UCSD-AML1 (cell line): Measurements from ENCODE around the gene RNF40.
A peak's percentile ranks its signal among the peaks of the same experiment; 100 is the strongest.
"Not testable (repeated sequence)": the region's sequence is repeated elsewhere in the genome, so short reads cannot be mapped to it uniquely, and the experiment has no call there.

Experiments used
- DNase-seq: peaks from one replicate; lab custom pipeline; 2025; ENCODE audit not compliant: unreplicated experiment; lab: John Stamatoyannopoulos, UW

RNF40 gene

GRCh38 chr16:30780549-30780948 lies 18.4 kb downstream of the RNF40 start:
- no peak for DNase-seq

GRCh38 chr16:30782486-30783279 lies 20.6 kb downstream of the RNF40 start:
- no peak for DNase-seq

GRCh38 chr16:30783280-30784109 lies 21.4 kb downstream of the RNF40 start:
- DNase-seq: no peak

GRCh38 chr16:30784215-30784614 lies 22.1 kb downstream of the RNF40 start:
- no peak for DNase-seq

- no peak for DNase-seq
Observed at GRCh38 chr16:30785126-30786106, 23.3 kb downstream of the RNF40 start.

- no peak for DNase-seq
Observed at GRCh38 chr16:30786115-30786935, 24.2 kb downstream of the RNF40 start.

GRCh38 chr16:30786936-30787612 lies 25.0 kb downstream of the RNF40 start, which contains the start of gene ZNF629:
Gene ZNF629, minus strand, starts transcription at chr16:30787205. Its CDS starts 2,723 bp downstream, at chr16:30784482.
- DNase-seq: peak; percentile 58

- DNase-seq: no peak
Observed at GRCh38 chr16:30787613-30788378, 25.7 kb downstream of the RNF40 start.

- no peak for DNase-seq
Observed at GRCh38 chr16:30793508-30794069, 31.5 kb downstream of the RNF40 start.

- DNase-seq: no peak
Observed at GRCh38 chr16:30794634-30795033, 32.5 kb downstream of the RNF40 start.

- DNase-seq: no peak
Observed at GRCh38 chr16:30797670-30798309, 35.7 kb downstream of the RNF40 start.

GRCh38 chr16:30802936-30803335 lies 40.8 kb downstream of the RNF40 start:
- no peak for DNase-seq

GRCh38 chr16:30805056-30805369 lies 42.9 kb downstream of the RNF40 start:
- DNase-seq: no peak

- DNase-seq: peak; percentile 82
Observed at GRCh38 chr16:30805370-30806169, 43.4 kb downstream of the RNF40 start.

GRCh38 chr16:30808146-30808545 lies 46.0 kb downstream of the RNF40 start:
- no peak for DNase-seq

- not testable (repeated sequence) for DNase-seq
Observed at GRCh38 chr16:30808890-30809426, 46.8 kb downstream of the RNF40 start.

GRCh38 chr16:30809675-30810074 lies 47.6 kb downstream of the RNF40 start:
- DNase-seq: not testable (repeated sequence)
